ENCODE measurements around the gene EPHA5.

DNA sequence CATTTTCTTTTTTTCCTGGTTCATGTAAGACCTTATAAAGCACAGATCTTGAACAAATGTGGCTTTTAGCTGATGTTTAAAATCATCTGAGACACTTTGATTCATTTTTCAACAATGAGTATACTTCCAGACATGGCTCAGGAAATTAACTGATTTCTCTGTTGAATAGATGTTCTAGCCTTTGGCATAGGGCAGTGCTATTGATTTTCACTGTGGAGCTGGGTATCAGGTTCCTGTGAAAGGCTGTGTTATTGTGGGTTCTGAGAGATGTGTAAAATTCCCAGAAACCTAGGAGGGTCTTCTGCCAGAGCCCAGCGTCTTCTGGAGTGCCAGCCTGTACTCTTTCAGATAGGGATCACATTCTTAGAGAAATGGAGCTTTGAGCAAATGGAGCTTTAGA lies 278.9 kb downstream of the EPHA5 start:
- no peak for TF ChIP-seq POLR2A (IDR thresholded peaks at IDR 0.05)
- TF ChIP-seq, protein P1, sequence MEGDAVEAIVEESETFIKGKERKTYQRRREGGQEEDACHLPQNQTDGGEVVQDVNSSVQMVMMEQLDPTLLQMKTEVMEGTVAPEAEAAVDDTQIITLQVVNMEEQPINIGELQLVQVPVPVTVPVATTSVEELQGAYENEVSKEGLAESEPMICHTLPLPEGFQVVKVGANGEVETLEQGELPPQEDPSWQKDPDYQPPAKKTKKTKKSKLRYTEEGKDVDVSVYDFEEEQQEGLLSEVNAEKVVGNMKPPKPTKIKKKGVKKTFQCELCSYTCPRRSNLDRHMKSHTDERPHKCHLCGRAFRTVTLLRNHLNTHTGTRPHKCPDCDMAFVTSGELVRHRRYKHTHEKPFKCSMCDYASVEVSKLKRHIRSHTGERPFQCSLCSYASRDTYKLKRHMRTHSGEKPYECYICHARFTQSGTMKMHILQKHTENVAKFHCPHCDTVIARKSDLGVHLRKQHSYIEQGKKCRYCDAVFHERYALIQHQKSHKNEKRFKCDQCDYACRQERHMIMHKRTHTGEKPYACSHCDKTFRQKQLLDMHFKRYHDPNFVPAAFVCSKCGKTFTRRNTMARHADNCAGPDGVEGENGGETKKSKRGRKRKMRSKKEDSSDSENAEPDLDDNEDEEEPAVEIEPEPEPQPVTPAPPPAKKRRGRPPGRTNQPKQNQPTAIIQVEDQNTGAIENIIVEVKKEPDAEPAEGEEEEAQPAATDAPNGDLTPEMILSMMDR (IDR thresholded peaks at IDR 0.05) = no peak
